Activated CD8-positive, alpha-beta memory T cell treated with anti-CD3 and anti-CD28 coated beads, Interleukin-2, amount 50 U/mL, for 1 hour (primary cell): ENCODE results near the gene PTPN20.
"Not testable (repeated sequence)": the region's sequence is repeated elsewhere in the genome, so short reads cannot be mapped to it uniquely, and the experiment has no call there.

Experiments
- DNase-seq: peaks from one replicate; pipeline ENCODE4 v3.0.0-alpha.2; 2020; ENCODE audit errors: extremely low read depth

PTPN20 gene

DNA sequence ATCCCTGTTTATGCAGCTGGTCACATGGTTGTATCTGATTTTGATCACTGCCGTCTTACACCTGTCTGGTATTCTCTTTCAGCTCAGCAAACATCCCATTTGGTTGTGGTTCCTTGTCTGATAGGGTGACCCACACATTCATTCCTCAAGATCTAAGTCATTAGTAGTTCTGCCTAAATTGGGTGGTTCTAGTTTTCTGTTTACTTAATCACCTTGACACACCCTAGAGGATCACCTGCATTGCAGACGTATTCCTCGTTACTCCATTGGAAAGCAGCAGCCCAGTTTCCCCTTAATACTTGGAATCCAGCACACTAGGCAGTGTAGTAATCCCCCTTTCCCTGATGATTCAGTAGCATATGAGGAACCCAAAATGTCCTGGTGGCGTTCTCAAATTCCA lies 41.3 kb downstream of the PTPN20 start:
- DNase-seq = not testable (repeated sequence)

DNA sequence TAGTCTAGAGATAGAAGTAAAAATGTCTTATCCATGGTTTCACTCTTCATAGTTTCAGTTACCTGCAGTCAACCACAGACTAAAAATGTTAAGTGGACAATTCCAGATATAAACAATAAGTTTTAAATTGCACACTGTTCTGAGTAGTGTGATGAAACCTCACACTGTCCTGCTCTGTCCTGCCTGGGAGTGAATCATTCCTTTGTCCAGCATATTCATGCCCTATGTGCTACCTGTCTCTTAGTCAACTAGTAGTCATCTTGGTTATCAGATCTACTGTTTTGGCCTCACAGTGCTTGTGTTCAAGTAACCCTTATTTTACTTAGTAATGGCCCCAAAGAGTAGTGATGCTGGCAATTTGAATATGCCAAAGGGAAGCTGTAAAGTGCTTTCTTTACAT lies 49.5 kb downstream of the PTPN20 start:
- DNase-seq = not testable (repeated sequence)

DNA sequence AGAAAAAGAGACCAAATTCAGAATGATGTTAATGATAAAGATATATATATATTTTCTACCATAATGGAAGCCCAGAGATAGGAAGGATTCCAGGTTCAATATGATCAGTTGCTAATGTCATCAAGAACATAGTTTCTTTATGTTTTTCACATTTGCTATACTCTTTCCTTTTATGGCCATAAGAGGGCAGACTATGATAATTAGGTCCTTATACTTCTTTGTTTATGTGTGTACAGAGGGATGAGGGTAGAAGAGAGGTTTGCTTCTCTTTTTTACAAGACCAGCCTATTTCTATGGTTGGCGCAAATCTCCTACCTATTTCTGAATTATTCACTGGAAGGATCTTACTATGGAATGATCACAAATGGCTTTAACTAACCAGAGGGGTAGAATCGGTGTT lies 52.1 kb downstream of the PTPN20 start:
- DNase-seq = not testable (repeated sequence)

DNA sequence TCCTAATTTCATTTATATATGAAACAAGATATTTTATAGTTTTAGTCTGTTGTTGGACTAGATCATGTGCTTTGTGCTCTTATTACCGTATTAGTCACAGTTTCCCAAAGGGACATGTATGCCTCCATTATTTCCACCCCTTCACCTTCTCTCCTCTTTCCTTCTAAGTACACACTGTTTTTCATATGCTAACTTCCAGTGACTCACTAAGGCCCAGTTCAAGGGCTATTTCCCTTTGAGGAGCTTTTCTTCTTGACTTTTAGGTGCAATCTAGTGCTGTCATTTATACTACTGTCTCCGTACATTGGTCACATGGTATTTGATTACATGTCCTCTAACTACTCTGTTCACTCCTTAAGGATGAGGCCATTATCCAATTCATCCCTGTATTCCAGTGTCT lies 55.8 kb downstream of the PTPN20 start:
- not testable (repeated sequence) for DNase-seq

DNA sequence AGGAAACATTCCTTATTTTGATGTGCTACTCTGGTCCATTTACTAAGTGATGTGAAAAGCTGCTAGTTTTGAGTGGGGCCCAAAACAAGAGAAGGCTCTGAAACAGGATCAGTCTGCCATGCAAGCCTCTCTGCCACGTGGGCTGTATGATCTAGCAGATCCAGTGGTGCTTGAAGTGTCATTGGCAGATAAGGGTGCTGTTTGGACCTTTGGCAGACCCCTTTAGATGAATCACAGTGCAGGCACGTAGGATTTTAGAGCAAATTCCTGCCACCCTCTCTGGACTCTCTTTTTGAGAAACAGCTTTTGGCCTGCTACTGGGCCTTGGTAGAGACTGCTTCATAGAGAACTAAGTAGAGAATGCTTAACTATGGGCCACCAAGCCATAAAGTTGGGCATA lies 69.0 kb downstream of the PTPN20 start:
- DNase-seq = not testable (repeated sequence)

DNA sequence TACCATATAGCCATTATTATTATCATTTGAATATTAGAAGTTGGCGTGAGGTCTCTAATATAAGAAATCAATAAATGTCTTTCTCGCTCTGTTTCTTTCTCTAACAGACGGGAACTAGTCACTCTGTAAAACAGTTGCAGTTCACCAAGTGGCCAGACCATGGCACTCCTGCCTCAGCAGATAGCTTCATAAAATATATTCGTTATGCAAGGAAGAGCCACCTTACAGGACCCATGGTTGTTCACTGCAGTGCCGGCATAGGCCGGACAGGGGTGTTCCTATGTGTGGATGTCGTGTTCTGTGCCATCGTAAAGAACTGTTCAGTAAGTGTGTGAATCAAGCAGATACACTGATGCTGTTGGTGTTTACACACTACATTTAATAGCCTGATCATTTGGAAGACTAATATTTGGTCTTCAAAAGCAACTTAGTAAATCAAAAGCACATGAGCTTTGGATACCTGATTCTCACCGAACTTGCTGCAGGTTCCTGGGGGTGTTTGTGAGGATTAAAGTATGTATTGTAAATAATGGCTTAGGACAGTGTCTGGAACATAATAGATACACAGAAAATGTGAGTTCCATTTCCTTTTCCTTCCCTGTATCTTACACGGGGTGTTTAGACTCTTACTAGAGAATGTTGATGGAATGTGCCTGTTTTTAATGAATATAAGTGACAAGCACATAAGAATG lies 76.2 kb downstream of the PTPN20 start:
- not testable (repeated sequence) for DNase-seq

DNA sequence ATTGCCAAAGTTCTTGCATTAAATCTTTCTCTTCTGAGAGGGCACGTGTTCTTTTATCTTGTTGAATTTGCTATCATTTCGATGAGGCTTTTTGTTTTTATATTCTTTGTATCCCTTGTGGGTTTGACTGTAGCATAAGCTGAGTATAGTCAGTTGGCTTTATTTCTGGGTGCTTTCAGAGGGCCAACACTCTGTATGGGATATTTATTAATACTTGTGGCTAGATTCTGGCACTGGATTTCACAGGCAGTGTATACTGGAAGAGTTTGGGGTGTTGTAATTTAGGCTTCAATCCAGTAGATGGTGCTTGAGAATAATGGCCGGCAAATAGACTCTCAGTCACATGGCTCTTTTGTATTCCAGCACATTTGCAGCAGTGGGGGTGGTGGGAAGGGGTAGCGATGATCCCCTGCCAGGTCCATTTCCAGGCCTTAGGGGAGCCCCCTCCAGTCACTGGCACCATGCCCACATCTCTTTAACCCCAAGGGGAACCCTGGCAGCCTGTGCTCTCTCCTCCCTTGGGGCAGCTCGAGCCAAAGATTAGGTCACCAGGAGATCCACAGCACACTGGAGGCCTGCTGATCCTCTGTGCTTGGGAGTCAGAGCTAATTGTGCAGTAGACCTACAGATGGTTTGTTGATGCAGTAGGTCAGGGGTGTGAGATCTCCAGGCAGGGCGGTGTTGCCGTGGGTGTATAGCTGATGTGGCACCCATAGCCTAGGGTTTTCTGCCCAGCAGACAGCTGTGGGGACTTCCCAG lies 81.8 kb downstream of the PTPN20 start:
- no peak for DNase-seq

DNA sequence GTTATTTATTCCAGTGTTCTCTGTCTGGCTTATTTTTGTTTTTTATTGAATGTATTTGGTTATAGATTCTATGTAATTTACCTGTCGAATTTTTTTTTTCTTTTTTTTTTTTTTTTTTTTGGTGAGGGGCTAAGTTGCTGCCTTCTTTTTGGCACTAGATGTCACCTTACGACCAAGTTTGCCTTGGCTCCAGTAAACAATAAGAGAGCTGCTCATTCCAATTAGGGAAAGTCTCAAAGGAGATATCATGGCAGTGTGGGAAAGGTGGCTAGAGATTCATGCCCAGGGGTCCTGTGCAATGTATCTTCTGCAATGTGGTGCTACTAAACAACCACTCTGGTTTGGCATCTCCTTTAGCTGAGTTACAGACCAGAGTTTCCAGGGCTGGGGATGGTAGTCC lies 84.0 kb downstream of the PTPN20 start:
- DNase-seq = no peak

DNA sequence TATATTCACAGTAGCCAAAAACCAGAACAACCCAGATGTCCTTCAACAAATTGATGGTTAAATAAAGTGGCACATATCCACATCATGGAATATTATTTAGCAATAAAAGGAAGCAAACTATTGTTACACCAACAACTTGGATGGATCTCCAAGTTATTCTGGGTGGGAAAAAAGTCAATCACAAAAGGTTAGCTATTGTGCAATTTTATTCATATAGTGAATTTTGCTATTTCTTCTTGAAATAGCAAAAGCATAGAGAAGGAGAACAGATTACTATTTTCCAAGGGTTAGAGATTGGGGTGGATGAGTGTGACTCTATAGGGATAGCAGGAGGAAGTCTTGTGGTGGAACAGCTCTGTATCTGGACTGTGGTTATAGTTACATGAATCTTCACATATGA lies 87.0 kb downstream of the PTPN20 start:
- no peak for DNase-seq

DNA sequence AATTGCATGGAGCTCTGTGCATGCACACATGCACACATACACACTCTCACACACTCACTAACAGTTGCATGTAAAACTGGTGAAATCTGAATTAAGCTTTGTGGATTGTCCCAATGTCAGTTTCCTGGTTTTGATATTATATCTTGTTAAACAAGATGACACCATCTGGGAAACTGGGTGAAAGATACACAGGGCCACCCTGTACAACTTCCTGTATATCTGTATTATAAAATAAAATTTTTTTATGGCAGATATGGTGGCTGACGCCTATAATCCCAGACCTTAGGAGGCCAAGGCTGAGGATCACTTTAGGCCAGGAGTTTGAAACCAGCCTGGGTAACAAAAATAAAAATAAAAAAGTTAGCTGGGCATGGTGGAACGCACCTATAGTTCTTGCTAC lies 87.4 kb downstream of the PTPN20 start:
- DNase-seq = no peak

DNA sequence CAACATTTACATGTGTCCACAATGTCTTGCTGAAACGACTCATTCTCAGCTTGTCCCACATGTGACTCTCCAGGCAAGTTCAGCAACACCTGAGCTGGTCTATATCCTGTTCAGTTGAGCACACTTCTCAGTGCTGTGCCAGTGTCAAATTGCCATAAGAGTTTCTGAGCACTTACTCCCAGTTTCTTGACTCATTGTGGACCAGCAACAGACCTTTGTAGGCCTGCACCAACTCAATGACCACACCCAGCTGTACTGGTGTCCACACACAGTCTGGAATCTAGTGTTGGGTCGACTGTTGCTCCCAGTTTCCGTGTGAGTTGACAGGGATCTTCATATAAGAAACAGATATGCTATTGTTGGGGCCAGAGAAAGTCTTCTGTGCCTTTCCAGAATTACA lies 88.0 kb downstream of the PTPN20 start:
- DNase-seq = no peak

DNA sequence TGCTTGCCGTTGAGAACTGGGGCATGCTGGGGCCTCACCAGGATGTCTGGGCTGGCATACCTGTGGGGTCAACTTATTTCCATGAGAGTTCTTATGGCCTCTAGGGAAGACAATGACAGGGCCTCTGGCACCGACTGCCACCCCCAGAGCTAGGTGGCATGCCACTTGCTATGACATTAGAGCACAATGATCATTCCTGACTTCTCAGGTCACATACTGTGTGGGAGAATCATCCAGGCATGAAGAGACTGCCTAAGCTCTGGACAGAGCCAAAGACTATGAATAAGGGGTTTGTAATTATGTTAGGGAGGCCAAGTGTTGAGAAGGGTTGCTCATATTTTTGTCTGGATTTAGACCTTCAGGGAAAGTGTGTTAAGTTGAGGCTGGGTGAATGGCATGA lies 97.5 kb downstream of the PTPN20 start:
- DNase-seq = no peak

DNA sequence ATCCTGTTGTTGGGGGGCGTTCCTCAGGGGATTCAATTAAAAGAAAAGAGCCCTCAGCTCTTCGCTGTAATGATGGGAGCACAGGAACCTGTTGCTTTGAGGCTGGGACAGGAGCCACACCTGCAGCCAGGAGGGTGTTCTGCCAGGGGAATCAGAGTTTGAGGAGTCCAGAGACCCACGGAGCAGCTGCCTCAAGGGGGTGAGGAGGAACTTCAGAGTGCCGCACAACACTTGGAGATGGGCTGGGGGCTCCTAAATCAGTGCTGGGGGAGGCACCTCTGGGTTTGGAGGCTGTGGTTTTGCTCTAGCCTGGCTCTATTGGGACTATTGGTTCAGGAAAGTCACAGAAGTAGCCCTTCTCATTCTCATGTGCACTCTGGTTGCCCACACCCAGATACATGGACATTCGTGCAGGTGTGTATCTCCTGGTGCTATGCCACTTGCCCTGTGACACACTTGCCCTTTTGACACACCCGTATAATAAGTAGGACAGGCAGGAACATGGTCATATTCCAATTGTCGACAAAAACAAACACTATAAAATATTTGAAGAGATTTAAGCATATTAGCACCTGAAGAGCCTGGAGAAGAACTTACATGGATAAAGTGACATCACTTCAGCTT lies 98.1 kb downstream of the PTPN20 start:
- DNase-seq = no peak

DNA sequence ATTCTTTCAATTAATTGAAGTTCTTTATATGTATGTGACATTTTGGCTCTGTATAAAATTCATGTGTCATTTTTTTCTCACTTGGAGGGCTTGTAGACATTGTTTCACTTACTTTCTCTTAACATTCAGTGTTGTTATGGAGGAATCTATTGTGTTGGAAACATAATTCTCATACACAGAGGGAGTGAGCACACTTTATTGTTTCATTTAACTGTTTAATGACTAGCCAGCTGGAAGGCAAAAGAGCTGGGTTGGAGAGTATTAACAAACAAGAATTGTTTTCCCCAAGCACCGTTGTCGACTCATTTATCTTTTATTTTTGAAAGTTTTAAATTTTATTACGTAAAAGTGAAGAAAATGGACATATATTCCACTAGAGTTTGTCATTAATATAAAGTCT lies 98.8 kb downstream of the PTPN20 start:
- no peak for DNase-seq

DNA sequence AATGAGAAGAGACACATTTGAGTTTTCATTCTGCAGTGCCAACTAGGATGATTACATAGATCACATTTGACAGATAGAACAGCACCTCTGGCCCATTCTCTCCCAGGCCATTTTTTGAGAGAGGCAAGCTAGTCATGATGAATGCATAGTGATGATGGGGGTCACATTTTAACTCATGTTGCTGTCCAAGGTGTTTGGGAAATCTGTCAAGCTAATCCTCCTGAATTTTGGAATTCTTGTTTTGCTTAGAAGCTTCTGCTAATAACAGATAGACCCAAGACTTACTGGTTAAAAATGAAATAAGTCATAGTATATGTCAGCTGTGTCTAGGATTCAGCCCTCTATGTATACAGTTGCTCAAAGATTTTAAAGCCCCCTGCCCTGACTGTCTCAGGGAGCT lies 101.0 kb downstream of the PTPN20 start:
- no peak for DNase-seq

DNA sequence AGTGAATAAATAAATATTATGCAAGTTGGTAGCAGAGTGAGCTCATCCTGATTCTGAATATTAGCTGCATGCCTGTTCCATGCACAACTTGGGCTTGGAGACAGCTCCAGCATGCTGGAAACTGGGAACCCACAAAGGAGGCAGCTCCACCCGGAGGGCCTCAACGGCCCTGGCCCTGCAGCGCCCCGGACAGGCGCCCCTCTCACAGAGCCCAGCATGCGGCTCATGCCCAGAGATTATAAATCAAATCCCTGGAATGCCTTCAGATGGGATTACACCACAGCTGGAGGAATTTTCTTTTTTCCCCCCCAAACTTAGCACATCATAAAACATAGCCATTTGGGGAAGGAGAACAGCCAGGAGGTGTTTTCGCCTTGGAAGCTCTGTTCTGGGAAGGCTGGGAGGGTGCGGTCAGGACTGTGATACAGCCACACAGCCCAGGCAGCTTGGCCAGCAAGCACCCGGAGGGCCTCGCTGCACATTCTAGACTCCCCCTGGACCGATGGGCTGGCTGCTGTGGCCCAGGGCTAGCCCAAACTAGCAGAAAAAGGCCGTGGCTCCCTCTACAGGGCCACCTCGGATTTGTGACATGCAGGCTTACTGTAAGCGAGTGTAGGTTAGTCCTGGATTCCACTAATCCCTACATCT lies 102.4 kb downstream of the PTPN20 start:
- DNase-seq = no peak

DNA sequence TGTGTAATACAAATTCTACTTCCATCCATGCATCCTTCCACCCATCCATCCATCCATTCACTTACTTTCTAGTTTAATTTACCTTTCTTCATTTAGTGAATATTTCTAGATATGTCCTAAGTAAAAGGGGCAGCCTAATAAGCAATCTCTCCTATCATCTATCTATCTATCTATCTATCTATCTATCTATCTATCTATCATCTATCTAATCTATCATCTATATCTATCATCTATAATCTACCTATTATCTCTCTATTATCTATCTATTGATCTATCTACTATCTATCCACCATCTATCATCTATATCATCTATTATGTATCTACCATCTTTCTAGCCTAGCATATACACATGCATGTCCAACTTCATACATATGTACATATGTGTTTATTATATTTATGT lies 104.2 kb downstream of the PTPN20 start:
- no peak for DNase-seq

DNA sequence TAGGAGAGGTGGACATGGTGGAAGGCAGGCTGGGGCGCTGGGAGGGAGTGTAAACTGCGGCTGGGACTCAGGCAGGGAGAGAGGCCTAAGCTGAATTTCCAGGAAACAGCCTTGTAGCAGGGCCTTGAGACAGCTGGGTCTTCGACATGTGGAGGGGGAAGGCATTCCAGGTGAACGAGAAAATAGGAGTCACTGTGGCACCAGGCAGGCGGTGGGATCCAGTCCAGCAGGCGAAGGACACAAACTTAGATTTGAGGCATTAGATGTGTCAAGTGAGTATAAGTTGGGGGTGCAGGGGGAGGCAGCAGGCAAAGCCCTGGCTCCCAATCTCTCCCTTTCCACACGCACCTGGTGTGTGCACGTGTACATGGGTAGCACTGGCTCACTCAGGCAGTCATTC lies 105.3 kb downstream of the PTPN20 start:
- DNase-seq = no peak

DNA sequence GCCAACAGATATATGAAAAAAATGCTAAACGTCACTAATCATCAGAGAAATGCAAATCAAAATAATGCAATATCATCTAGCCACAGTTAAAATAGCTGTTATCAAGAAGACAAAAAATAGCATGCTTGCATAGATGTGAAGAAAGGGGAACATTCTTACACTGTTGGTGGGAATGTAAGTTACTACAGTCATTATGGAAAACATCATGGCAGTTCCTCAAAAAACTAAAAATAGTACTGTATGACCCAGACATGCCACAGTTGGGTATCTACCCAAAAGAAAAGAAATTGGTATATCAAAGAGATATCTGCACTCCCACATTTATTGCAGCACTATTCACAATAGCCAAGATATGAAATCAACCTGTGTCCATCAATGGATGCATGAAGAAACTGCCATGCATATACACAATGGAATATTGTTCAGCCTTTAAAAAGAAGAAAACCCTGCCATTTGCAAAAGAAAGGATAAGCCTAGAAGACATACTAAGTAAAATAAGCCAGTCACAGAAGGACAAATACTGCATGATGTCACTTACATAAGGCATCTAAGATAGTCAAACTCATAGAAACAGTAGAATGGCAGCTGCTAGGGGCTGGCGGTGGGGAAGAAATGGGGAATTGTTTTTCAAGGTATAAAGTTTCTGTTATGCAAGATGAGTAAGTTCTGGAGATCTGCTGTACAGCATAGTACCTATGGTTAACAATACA lies 107.0 kb downstream of the PTPN20 start:
- no peak for DNase-seq

DNA sequence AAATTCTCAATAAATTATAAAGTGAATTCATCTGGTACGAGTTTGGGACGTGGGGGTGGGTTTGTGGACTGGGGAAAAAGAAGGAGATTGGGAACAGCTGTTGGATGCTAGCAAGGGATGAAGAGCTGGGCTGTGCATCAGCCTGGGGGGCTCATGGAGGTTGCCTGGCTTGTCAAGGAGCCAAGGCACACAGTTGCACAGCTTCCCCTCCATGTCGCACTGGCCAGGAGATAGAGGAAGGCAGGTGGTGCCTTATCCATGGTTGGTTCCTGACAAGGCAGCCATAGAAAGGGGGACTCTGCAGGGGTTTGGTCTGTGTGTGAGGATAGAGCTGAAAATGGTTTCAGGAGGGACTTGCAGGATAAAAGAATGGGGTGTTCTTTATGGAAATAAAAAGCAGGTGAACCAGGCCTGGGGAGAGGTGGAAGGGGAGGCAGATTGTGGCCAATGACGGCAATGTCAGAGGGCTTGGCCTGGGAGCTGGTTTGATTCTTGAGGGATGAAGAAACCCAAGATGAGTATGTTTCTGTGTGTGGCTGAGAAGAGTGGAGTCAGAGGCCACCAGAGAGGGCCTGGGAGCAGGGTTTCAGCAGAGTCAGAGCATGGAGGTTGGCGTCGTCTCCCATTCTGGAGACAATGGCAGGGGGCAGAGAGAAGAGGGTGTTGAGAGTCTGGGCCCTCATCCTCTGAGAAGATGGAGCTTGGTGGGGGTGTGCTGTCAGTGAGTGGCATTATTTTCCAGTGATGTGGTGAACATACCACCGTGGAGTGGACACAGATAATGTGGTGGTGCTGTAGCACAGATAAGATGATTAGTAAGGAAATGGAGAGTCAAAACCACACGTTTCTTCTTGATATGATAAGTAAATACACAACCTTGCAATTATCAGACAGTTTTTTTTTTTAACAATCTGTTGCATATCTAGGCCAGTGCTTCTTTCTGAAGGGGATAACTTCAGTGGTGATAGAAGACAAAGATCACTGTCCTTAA lies 108.2 kb downstream of the PTPN20 start:
- DNase-seq = no peak

DNA sequence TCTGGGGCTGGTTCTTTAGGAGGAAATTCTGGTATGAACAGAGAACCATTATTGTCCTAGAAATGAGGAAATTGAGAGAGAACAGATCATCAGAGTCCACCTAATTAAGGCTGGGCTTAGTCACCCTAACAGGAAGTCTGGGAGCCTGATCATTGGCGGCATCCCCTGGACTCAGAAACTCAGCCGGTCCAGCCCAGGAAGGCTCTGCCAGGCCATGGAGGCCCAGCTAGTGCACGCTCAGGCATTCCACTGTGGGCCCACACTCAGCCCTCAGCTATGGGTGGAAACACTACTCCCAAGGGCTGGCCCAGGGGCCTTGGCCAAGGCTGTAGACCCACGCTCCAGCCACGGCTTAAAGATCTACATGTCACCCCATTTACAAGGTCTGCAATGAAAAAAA lies 109.2 kb downstream of the PTPN20 start:
- DNase-seq = no peak
